NOMO-1 treated with dmso at 0.1 percent for 144 hours (cell line): ENCODE measurements around the gene ETV1.

ENCODE experiments used
- DNase-seq: peaks from one replicate; lab custom pipeline; 2025; ENCODE audit not compliant: unreplicated experiment; lab: John Stamatoyannopoulos, UW

Gene ETV1

GRCh38 chr7:13882051-13882450 lies 107.4 kb downstream of the ETV1 start:
- no peak for DNase-seq

GRCh38 chr7:13880789-13881188 lies 108.7 kb downstream of the ETV1 start:
- no peak for DNase-seq

GRCh38 chr7:13879994-13880686 lies 109.3 kb downstream of the ETV1 start:
- DNase-seq, result no peak

GRCh38 chr7:13879143-13879542 lies 110.3 kb downstream of the ETV1 start:
- DNase-seq, result no peak

- DNase-seq, result no peak
Observed at GRCh38 chr7:13878154-13878553, 111.3 kb downstream of the ETV1 start.

- no peak for DNase-seq
Observed at GRCh38 chr7:13875496-13876074, 113.9 kb downstream of the ETV1 start.

- no peak for DNase-seq
Observed at GRCh38 chr7:13874783-13875182, 114.7 kb downstream of the ETV1 start.

GRCh38 chr7:13872709-13873108 lies 116.8 kb downstream of the ETV1 start:
- no peak for DNase-seq

GRCh38 chr7:13871008-13871407 lies 118.5 kb downstream of the ETV1 start:
- DNase-seq, result no peak

- DNase-seq, result no peak
Observed at GRCh38 chr7:13860734-13861133, 128.7 kb downstream of the ETV1 start.

GRCh38 chr7:13856012-13856411 lies 133.5 kb downstream of the ETV1 start:
- no peak for DNase-seq

- no peak for DNase-seq
Observed at GRCh38 chr7:13852281-13852968, 137.0 kb downstream of the ETV1 start.

- no peak for DNase-seq
Observed at GRCh38 chr7:13851736-13852135, 137.7 kb downstream of the ETV1 start.

- DNase-seq, result peak; percentile 84
Observed at GRCh38 chr7:13850185-13850752, 139.2 kb downstream of the ETV1 start.

- DNase-seq, result no peak
Observed at GRCh38 chr7:13849163-13849892, 140.1 kb downstream of the ETV1 start.

GRCh38 chr7:13848681-13849131 lies 140.8 kb downstream of the ETV1 start:
- no peak for DNase-seq

GRCh38 chr7:13846386-13846785 lies 143.1 kb downstream of the ETV1 start:
- DNase-seq, result no peak

GRCh38 chr7:13845601-13846000 lies 143.9 kb downstream of the ETV1 start:
- no peak for DNase-seq

GRCh38 chr7:13844954-13845353 lies 144.5 kb downstream of the ETV1 start:
- no peak for DNase-seq

GRCh38 chr7:13841284-13841683 lies 148.2 kb downstream of the ETV1 start:
- no peak for DNase-seq
